Measurements from ENCODE around the gene SLC30A5.
"Not testable (repeated sequence)": the region's sequence is repeated elsewhere in the genome, so short reads cannot be mapped to it uniquely, and the experiment has no call there.

Gene SLC30A5

DNA sequence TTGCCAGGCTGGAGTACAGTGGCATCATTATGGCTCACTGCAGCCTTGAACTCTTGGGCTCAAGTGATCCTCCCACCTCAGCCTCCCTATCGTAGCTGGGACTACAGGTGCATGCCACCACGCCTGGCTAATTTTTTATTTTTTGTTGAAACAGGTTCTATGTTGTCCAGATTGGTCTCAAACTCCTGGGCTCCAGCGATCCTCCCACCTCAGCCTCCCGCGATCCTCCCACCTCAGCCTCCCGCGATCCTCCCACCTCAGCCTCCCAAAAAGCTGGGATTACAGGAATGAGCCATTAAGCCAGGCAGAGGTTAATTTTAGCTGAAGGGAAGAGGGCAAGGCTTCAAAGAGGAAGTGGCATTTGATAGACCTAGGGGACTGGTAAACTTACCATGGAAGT, 40.3 kb downstream of the SLC30A5 start:
- Histone ChIP-seq H3K36me3 (ENCODE audit: control insufficient read depth, insufficient read depth, low read length) (peaks cover 3% of the 10 kb centered on the region), H3K27ac (ENCODE audit: insufficient read depth, low read length, poor library complexity, severe bottlenecking) (no peak overlapping the region), H3K4me1 (ENCODE audit: control insufficient read depth, insufficient read depth, low read length, poor library complexity, severe bottlenecking) (no peaks in the 10 kb centered on the region), H3K9me3 (ENCODE audit: control insufficient read depth, low read length) (no peaks in the 10 kb centered on the region), H3K4me3 (ENCODE audit: insufficient read depth, low read depth, low read length, poor library complexity, severe bottlenecking) (no peak overlapping the region), H3K27me3 (replicated peaks; ENCODE audit: control insufficient read depth, insufficient read depth, low read length, poor library complexity, severe bottlenecking) (no peaks in the 10 kb centered on the region)
- DNase-seq: no peak

DNA sequence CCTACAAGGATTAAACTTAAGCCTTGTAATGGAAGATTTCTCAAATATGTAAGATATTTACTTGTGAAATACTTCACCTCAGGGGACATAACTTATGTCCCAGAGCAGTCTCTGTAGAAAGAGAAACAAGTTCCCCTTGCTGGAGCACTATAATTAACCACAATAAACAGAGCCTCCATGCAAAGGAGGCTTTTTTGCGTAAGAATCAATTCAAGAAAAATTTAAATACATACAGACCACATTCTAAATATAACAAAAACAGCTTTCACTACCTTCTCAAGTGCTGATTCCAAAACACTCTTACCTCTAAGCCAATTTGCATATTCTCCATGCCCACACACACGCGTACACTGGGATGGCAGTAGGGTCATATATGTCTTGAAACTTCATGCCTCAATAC, 42.5 kb downstream of the SLC30A5 start:
- Histone ChIP-seq H3K4me1 (ENCODE audit: control insufficient read depth, insufficient read depth, low read length, poor library complexity, severe bottlenecking) (no peaks in the 10 kb centered on the region), H3K27me3 (replicated peaks; ENCODE audit: control insufficient read depth, insufficient read depth, low read length, poor library complexity, severe bottlenecking) (no peaks in the 10 kb centered on the region), H3K36me3 (ENCODE audit: control insufficient read depth, insufficient read depth, low read length) (no peaks in the 10 kb centered on the region), H3K27ac (ENCODE audit: insufficient read depth, low read length, poor library complexity, severe bottlenecking) (no peak overlapping the region), H3K9me3 (ENCODE audit: control insufficient read depth, low read length) (no peaks in the 10 kb centered on the region), H3K4me3 (ENCODE audit: insufficient read depth, low read depth, low read length, poor library complexity, severe bottlenecking) (no peak overlapping the region)
- no peak for DNase-seq

DNA sequence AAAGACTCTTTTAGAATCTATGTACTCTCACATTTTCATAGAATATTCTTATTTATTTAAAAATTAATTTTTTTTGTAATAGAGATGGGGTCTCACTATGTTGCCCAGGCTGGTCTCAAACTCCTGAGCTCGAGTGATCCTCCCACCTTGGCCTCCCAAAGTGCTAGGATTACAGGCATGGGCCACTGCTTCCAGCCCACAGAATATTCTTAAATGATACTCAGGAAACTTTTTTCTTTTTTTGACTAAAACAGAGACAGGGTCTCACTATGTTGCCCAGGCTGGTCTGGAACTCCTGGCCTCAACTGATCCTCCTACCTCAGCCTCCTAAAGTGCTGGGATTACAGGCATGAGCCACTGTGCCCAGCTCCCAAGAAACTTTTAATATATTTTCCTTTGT, 43.4 kb downstream of the SLC30A5 start:
- H3K27ac ChIP-seq (ENCODE audit: insufficient read depth, low read length, poor library complexity, severe bottlenecking); H3K27me3 ChIP-seq (replicated peaks; ENCODE audit: control insufficient read depth, insufficient read depth, low read length, poor library complexity, severe bottlenecking); H3K4me3 ChIP-seq (ENCODE audit: insufficient read depth, low read depth, low read length, poor library complexity, severe bottlenecking); H3K4me1 ChIP-seq (ENCODE audit: control insufficient read depth, insufficient read depth, low read length, poor library complexity, severe bottlenecking); H3K9me3 ChIP-seq (ENCODE audit: control insufficient read depth, low read length); H3K36me3 ChIP-seq (ENCODE audit: control insufficient read depth, insufficient read depth, low read length); DNase-seq: not testable (repeated sequence)

DNA sequence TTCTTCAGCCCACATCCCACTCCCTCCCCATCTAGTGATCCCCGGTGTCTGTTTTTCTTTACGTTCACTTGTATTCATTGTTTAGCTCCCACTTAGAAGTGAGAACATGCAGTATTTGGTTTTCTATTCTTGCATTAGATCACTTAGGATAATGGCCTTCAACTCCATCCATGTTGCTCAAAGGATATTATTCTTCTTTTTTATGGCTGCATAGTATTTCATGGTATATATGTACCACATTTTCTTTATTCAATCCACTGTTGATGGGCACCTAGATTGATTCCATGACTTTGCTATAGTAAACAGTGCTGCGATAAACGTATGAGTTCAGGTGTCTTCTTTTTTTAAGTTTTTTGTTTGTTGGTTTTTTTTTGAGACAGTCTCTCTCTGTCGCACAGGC, 44.0 kb downstream of the SLC30A5 start:
- Histone ChIP-seq H3K4me3 (ENCODE audit: insufficient read depth, low read depth, low read length, poor library complexity, severe bottlenecking) (no peak overlapping the region), H3K36me3 (ENCODE audit: control insufficient read depth, insufficient read depth, low read length) (no peaks in the 10 kb centered on the region), H3K9me3 (ENCODE audit: control insufficient read depth, low read length) (no peaks in the 10 kb centered on the region), H3K27me3 (replicated peaks; ENCODE audit: control insufficient read depth, insufficient read depth, low read length, poor library complexity, severe bottlenecking) (no peaks in the 10 kb centered on the region), H3K27ac (ENCODE audit: insufficient read depth, low read length, poor library complexity, severe bottlenecking) (no peak overlapping the region), H3K4me1 (ENCODE audit: control insufficient read depth, insufficient read depth, low read length, poor library complexity, severe bottlenecking) (no peaks in the 10 kb centered on the region)
- no peak for DNase-seq

DNA sequence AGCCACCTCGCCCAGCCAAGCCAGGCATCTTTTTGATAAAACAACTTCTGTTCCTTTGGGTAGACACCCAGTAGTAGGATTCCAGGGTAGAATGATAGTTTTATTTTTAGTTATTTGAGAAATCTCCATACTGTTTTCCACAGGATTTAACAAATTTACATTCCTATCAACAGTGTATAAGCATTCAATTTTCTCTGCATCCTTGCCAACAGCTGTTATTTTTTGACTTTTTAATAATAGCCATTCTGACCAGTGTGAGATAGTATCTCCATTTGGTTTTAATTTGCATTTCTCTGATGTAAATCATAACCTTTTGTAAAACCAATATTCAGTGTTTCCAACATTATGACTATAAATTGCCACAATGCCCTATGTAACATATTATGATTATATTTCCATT, 45.0 kb downstream of the SLC30A5 start:
- H3K9me3 ChIP-seq (ENCODE audit: control insufficient read depth, low read length): no peaks in the 10 kb centered on the region
- H3K27me3 ChIP-seq (replicated peaks; ENCODE audit: control insufficient read depth, insufficient read depth, low read length, poor library complexity, severe bottlenecking): no peaks in the 10 kb centered on the region
- no peak overlapping the region for H3K4me3 ChIP-seq (ENCODE audit: insufficient read depth, low read depth, low read length, poor library complexity, severe bottlenecking)
- H3K27ac ChIP-seq (ENCODE audit: insufficient read depth, low read length, poor library complexity, severe bottlenecking): no peak overlapping the region
- H3K36me3 ChIP-seq (ENCODE audit: control insufficient read depth, insufficient read depth, low read length): no peaks in the 10 kb centered on the region
- no peak for DNase-seq
- H3K4me1 ChIP-seq (ENCODE audit: control insufficient read depth, insufficient read depth, low read length, poor library complexity, severe bottlenecking): no peaks in the 10 kb centered on the region

DNA sequence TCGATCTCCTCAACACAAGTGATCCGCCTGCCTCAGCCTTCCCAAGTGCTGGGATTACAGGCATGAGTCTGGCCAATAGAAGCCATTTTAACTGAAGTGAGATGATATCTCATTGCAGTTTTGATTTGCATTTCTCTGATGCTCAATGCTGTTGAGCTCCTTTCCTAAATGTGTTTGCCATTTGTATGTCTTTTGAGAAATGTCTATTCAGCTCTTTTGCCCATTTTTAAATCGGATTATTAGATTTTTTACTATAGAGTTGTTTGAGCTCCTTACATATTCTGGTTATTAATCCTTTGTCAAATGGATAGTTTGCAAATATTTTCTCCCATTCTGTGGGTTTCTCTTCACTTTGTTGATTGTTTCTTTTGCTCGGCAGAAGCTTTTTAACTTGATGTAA, 46.4 kb downstream of the SLC30A5 start:
- H3K27me3 ChIP-seq (replicated peaks; ENCODE audit: control insufficient read depth, insufficient read depth, low read length, poor library complexity, severe bottlenecking); H3K36me3 ChIP-seq (ENCODE audit: control insufficient read depth, insufficient read depth, low read length); H3K9me3 ChIP-seq (ENCODE audit: control insufficient read depth, low read length); H3K4me1 ChIP-seq (ENCODE audit: control insufficient read depth, insufficient read depth, low read length, poor library complexity, severe bottlenecking); H3K4me3 ChIP-seq (ENCODE audit: insufficient read depth, low read depth, low read length, poor library complexity, severe bottlenecking); H3K27ac ChIP-seq (ENCODE audit: insufficient read depth, low read length, poor library complexity, severe bottlenecking); DNase-seq: not testable (repeated sequence)

DNA sequence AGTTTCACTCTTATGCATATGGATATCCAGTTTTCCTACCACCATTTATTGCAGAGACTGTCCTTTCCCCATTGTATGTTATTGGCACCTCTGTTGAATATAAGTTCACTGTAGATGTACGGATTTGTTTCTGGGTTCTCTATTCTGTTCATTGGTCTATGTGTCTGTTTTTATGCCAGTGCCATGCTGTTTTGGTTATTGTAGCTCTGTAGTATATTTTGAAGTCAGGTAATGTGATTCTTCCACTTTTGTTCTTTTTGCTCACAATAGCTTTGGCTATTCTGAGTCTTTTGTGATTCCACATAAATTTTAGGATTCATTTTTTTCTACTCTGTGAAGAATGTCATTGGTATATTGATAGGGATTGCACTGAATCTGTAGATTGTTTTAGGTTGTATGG, 47.0 kb downstream of the SLC30A5 start:
- no peaks in the 10 kb centered on the region for H3K9me3 ChIP-seq (ENCODE audit: control insufficient read depth, low read length)
- H3K36me3 ChIP-seq (ENCODE audit: control insufficient read depth, insufficient read depth, low read length): no peaks in the 10 kb centered on the region
- H3K27me3 ChIP-seq (replicated peaks; ENCODE audit: control insufficient read depth, insufficient read depth, low read length, poor library complexity, severe bottlenecking): no peaks in the 10 kb centered on the region
- no peak overlapping the region for H3K27ac ChIP-seq (ENCODE audit: insufficient read depth, low read length, poor library complexity, severe bottlenecking)
- no peak overlapping the region for H3K4me3 ChIP-seq (ENCODE audit: insufficient read depth, low read depth, low read length, poor library complexity, severe bottlenecking)
- no peak for DNase-seq
- no peaks in the 10 kb centered on the region for H3K4me1 ChIP-seq (ENCODE audit: control insufficient read depth, insufficient read depth, low read length, poor library complexity, severe bottlenecking)

DNA sequence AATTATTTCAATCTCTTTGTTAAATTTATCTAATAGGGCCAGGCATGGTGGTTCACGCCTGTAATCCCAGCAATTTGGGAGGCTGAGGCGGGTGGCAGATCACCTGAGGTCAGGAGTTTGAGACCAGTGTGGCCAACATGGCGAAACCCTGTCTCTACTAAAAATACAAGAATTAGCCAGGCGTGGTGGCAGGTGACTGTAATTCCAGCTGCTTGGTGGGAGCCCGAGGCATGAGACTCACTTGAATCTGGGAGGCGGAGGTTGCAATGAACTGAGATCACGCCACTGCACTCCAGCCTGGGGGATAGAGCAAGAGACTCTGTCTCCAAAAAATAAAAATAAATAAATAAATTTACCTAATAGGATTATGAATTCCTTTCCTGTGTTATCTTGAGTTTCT, 54.8 kb downstream of the SLC30A5 start:
- not testable (repeated sequence) for H3K4me3 ChIP-seq (ENCODE audit: insufficient read depth, low read depth, low read length, poor library complexity, severe bottlenecking); H3K36me3 ChIP-seq (ENCODE audit: control insufficient read depth, insufficient read depth, low read length); H3K27me3 ChIP-seq (replicated peaks; ENCODE audit: control insufficient read depth, insufficient read depth, low read length, poor library complexity, severe bottlenecking); DNase-seq; H3K4me1 ChIP-seq (ENCODE audit: control insufficient read depth, insufficient read depth, low read length, poor library complexity, severe bottlenecking); H3K27ac ChIP-seq (ENCODE audit: insufficient read depth, low read length, poor library complexity, severe bottlenecking); H3K9me3 ChIP-seq (ENCODE audit: control insufficient read depth, low read length)

DNA sequence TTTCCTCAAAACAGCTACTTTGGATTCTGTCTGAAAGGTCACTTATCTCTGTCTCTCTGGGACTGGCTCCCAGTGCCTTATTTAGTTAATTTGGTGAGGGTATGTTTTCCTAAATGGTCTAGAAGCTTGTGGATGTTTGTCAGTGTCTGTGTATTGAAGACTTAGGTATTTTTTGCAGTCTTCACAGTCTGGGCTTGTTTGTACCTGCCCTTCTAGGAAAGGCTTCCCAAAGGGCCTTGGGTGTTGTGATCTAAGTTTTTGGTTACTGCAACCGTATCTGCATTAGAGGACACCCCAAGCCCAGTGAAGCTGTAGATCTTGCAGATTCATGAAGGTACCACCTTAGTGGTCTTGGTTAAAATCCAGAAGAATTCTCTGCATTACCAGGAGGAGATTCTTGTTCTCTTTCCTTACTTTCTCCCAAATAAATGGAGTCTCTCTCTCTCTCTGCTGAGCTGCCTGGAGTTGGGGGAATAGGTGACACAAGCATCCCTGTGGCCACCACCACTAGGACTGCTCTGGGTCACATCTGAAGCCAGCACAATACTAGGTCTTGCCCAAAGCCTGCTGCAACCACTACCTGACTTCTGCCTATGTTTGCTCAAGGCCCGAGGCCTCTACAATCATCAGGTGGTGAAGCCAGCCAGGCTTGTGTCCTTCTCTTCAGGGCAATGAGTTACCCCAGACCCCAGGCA, 55.3 kb downstream of the SLC30A5 start:
- H3K27me3 ChIP-seq (replicated peaks; ENCODE audit: control insufficient read depth, insufficient read depth, low read length, poor library complexity, severe bottlenecking): no peaks in the 10 kb centered on the region
- H3K4me1 ChIP-seq (ENCODE audit: control insufficient read depth, insufficient read depth, low read length, poor library complexity, severe bottlenecking): no peaks in the 10 kb centered on the region
- DNase-seq: no peak
- H3K36me3 ChIP-seq (ENCODE audit: control insufficient read depth, insufficient read depth, low read length): no peaks in the 10 kb centered on the region
- no peak overlapping the region for H3K4me3 ChIP-seq (ENCODE audit: insufficient read depth, low read depth, low read length, poor library complexity, severe bottlenecking)
- no peaks in the 10 kb centered on the region for H3K9me3 ChIP-seq (ENCODE audit: control insufficient read depth, low read length)
- H3K27ac ChIP-seq (ENCODE audit: insufficient read depth, low read length, poor library complexity, severe bottlenecking): no peak overlapping the region

DNA sequence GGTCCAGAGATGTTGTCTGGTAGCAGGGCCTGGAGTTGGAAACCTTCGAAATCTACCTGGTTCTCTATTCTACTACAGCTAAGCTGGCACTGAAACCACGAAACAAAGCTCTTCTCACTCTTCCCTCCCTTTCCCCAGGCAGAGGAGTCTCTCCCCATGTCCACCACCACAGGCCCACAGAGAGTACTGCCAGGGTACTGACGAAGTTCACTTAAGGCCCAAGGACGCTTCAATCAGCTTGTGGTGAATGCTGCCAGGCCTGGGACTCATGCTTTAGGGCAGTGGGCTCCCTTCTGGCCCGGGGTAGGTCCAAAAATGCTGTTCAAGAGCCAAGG, 55.8 kb downstream of the SLC30A5 start:
- Histone ChIP-seq H3K27ac (ENCODE audit: insufficient read depth, low read length, poor library complexity, severe bottlenecking) (no peak overlapping the region), H3K4me3 (ENCODE audit: insufficient read depth, low read depth, low read length, poor library complexity, severe bottlenecking) (no peak overlapping the region), H3K27me3 (replicated peaks; ENCODE audit: control insufficient read depth, insufficient read depth, low read length, poor library complexity, severe bottlenecking) (no peaks in the 10 kb centered on the region), H3K36me3 (ENCODE audit: control insufficient read depth, insufficient read depth, low read length) (no peaks in the 10 kb centered on the region), H3K4me1 (ENCODE audit: control insufficient read depth, insufficient read depth, low read length, poor library complexity, severe bottlenecking) (no peaks in the 10 kb centered on the region), H3K9me3 (ENCODE audit: control insufficient read depth, low read length) (no peaks in the 10 kb centered on the region)
- no peak for DNase-seq

DNA sequence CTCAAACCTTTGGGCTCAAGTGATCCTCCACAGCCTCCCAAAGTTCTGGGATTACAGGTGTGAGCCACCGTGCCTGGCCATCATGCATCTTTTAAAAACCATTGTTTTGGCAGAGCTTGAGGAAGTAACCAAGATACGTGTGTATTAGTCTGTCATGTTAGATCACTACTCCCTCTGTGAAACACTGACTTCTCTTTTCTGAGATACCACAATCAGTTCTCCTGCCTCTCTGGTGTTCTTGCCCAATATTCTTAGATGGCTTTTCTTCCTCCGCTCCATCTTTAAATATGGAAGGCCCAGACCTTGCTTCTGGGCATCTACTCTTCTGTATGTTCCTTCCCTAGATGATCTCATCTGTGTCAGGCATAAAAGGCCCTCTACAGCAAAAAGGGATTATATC, 58.9 kb downstream of the SLC30A5 start:
- Histone ChIP-seq H3K36me3 (ENCODE audit: control insufficient read depth, insufficient read depth, low read length) (no peaks in the 10 kb centered on the region), H3K9me3 (ENCODE audit: control insufficient read depth, low read length) (no peaks in the 10 kb centered on the region), H3K27me3 (replicated peaks; ENCODE audit: control insufficient read depth, insufficient read depth, low read length, poor library complexity, severe bottlenecking) (no peaks in the 10 kb centered on the region), H3K4me1 (ENCODE audit: control insufficient read depth, insufficient read depth, low read length, poor library complexity, severe bottlenecking) (no peaks in the 10 kb centered on the region), H3K27ac (ENCODE audit: insufficient read depth, low read length, poor library complexity, severe bottlenecking) (no peak overlapping the region), H3K4me3 (ENCODE audit: insufficient read depth, low read depth, low read length, poor library complexity, severe bottlenecking) (no peak overlapping the region)
- DNase-seq: no peak
